Thymus (tissue), 14 donors: ENCODE measurements around the gene HS6ST1. TPM values are rescaled to one million over a fixed set of nuclear protein-coding genes. Genes with fewer than 3 reads are reported as not detected.

Source experiments
- DNase-seq, 9 donors: peaks; one replicate each; pipeline ENCODE4 v3.0.0-alpha.2; 2013; ENCODE audit warnings: low spot score in 9 of 9, low read depth in 6 of 9, missing footprints in 1 of 9
- H3K27ac ChIP-seq, 2 donors: one replicate each; pipeline ENCODE4 v1.5.1; 2013; ENCODE audit warnings: control low read depth in 1 of 2, low read depth in 1 of 2, low read length in 1 of 2, mild to moderate bottlenecking in 1 of 2, moderate library complexity in 1 of 2
- H3K27me3 ChIP-seq, 2 donors: one replicate each; pipeline ENCODE4 v1.5.1; 2013; ENCODE audit warnings: low read length in 1 of 2; ENCODE audit not compliant: control insufficient read depth in 2 of 2, insufficient read depth in 1 of 2
- H3K36me3 ChIP-seq, 2 donors: one replicate each; pipeline ENCODE4 v1.5.1; 2013; ENCODE audit warnings: low read length in 1 of 2, mild to moderate bottlenecking in 1 of 2, moderate library complexity in 1 of 2; ENCODE audit not compliant: control insufficient read depth in 2 of 2, insufficient read depth in 2 of 2
- H3K4me1 ChIP-seq, 2 donors: one replicate each; pipeline ENCODE4 v1.5.1; 2013; ENCODE audit warnings: low read length in 2 of 2; ENCODE audit not compliant: control insufficient read depth in 2 of 2, insufficient read depth in 2 of 2
- H3K4me3 ChIP-seq, 2 donors: one replicate each; pipeline ENCODE4 v1.5.1; 2013; ENCODE audit warnings: low read length in 2 of 2, control low read depth in 1 of 2, mild to moderate bottlenecking in 1 of 2
- H3K9me3 ChIP-seq, 2 donors: one replicate each; pipeline ENCODE4 v1.5.1; 2013; ENCODE audit warnings: low read length in 1 of 2, mild to moderate bottlenecking in 1 of 2; ENCODE audit not compliant: control insufficient read depth in 2 of 2, insufficient read depth in 1 of 2
- whole genome bisulfite sequencing: extraction: QIAGEN DNeasy Blood & Tissue Kit; methylation state at CpG from one replicate; pipeline ENCODE4 v1.1.7; 2013; 5-methylcytosine and 5-hydroxymethylcytosine counted together
- long read RNA-seq, 10 donors: transcript quantifications; one replicate each; lab custom pipeline, GENCODE V29; 2026
- polyA plus RNA-seq: library from polyadenylated mRNA; stranded (reverse); fragments of 200-250 nt; gene quantifications from one replicate; pipeline ENCODE4 v1.2.3, GENCODE V29; 2013
- total RNA-seq: library from RNA; stranded (reverse); fragments of 120-200 nt; gene quantifications from one replicate; pipeline ENCODE4 v1.2.4, GENCODE V29; 2013
- donor health status: healthy.

Gene HS6ST1, protein sequence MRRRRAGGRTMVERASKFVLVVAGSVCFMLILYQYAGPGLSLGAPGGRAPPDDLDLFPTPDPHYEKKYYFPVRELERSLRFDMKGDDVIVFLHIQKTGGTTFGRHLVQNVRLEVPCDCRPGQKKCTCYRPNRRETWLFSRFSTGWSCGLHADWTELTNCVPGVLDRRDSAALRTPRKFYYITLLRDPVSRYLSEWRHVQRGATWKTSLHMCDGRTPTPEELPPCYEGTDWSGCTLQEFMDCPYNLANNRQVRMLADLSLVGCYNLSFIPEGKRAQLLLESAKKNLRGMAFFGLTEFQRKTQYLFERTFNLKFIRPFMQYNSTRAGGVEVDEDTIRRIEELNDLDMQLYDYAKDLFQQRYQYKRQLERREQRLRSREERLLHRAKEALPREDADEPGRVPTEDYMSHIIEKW
- total RNA-seq = 35.2 TPM
- 20.0 TPM for polyA plus RNA-seq
- long read RNA-seq, donor 1, partial matches to known transcripts = 0 of 1 reads
- long read RNA-seq, donor 1, other reads (novel, unspliced or antisense) = 0 of 1 reads
- long read RNA-seq, donor 2, transcript HS6ST1-201 (2 exons, 3,932 nt) = major isoform, 29 of 29 reads
- long read RNA-seq, donor 2, partial matches to known transcripts = 0 of 29 reads
- long read RNA-seq, donor 2, other reads (novel, unspliced or antisense) = 0 of 29 reads
- long read RNA-seq, donor 3, transcript HS6ST1-201 (2 exons, 3,932 nt) = major isoform, 7 of 7 reads
- long read RNA-seq, donor 3, partial matches to known transcripts = 0 of 7 reads
- long read RNA-seq, donor 3, other reads (novel, unspliced or antisense) = 0 of 7 reads
- long read RNA-seq, donor 4, partial matches to known transcripts = 0 of 1 reads
- long read RNA-seq, donor 4, other reads (novel, unspliced or antisense) = 0 of 1 reads
- long read RNA-seq, donor 5, transcript HS6ST1-201 (2 exons, 3,932 nt) = major isoform, 10 of 10 reads
- long read RNA-seq, donor 5, partial matches to known transcripts = 0 of 10 reads
- long read RNA-seq, donor 5, other reads (novel, unspliced or antisense) = 0 of 10 reads
- long read RNA-seq, donor 6, transcript HS6ST1-201 (2 exons, 3,932 nt) = major isoform, 16 of 16 reads
- long read RNA-seq, donor 6, partial matches to known transcripts = 0 of 16 reads
- long read RNA-seq, donor 6, other reads (novel, unspliced or antisense) = 0 of 16 reads
- long read RNA-seq, donor 7, partial matches to known transcripts = 0 of 2 reads
- long read RNA-seq, donor 7, other reads (novel, unspliced or antisense) = 0 of 2 reads
- long read RNA-seq, donor 8, transcript HS6ST1-201 (2 exons, 3,932 nt) = major isoform, 6 of 6 reads
- long read RNA-seq, donor 8, partial matches to known transcripts = 0 of 6 reads
- long read RNA-seq, donor 8, other reads (novel, unspliced or antisense) = 0 of 6 reads
- long read RNA-seq, donor 9, transcript HS6ST1-201 (2 exons, 3,932 nt) = major isoform, 5 of 14 reads
- long read RNA-seq, donor 9, partial matches to known transcripts = 9 of 14 reads
- long read RNA-seq, donor 9, other reads (novel, unspliced or antisense) = 0 of 14 reads
- long read RNA-seq, donor 10, partial matches to known transcripts = 0 of 2 reads
- long read RNA-seq, donor 10, other reads (novel, unspliced or antisense) = 0 of 2 reads

DNA sequence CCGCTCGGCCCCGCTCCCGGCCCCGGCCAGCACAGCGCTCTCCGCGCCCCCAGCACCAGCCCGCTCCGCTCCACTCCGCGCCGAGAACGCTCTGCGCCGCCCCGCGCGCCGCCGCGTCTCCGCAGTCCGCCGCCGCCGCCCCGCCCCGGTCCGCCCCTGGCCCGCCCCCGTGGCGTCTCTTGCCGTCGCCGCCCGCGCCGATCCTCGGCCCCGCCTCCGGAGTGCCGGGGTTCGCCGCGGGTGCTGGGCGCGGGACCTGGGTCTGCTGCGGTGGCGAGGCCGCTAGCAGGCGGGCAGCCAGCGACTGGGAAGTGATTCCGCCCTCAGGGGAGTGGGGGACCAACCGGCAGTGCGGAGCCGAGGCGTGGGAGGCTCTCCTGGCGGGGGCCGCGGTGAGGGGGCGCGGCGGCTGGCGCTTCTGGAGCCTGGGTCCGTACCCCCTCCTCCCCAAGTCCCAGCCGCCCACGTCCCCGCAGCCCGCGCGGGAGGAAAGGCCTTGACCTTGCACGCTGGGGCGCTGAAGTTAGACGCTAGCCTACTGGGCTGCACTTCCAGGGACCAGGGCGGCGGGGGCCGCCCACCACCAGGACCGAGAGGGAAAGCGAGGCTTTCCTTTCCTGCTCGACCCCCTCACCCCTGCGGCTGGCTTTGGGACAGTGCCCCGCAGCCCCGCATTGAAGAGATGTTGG is at the start of gene HS6ST1:
HS6ST1 (minus strand) TSS at position 93 of the 689 bp plus-strand sequence. CDS start 305 bp downstream, outside the sequence.
- Histone ChIP-seq H3K4me1 (peaks cover 42 to 75% of the 10 kb centered on the region in 2 donors), H3K27ac (no peak within 1 kb of the TSS), H3K4me3 (peak within 1 kb of the TSS; percentile 58 to 88), H3K9me3 (peaks cover 0 to 4% of the 10 kb centered on the region in 2 donors), H3K27me3 (peaks cover 0 to 5% of the 10 kb centered on the region in 2 donors), H3K36me3 (peaks cover 0 to 18% of the 10 kb centered on the region in 2 donors)
- WGBS = 3% methylated on average over 84 of the region's 84 CpGs
- DNase-seq = peak in 8 of 9 donors; percentile 61 to 93 (median 82)

DNA sequence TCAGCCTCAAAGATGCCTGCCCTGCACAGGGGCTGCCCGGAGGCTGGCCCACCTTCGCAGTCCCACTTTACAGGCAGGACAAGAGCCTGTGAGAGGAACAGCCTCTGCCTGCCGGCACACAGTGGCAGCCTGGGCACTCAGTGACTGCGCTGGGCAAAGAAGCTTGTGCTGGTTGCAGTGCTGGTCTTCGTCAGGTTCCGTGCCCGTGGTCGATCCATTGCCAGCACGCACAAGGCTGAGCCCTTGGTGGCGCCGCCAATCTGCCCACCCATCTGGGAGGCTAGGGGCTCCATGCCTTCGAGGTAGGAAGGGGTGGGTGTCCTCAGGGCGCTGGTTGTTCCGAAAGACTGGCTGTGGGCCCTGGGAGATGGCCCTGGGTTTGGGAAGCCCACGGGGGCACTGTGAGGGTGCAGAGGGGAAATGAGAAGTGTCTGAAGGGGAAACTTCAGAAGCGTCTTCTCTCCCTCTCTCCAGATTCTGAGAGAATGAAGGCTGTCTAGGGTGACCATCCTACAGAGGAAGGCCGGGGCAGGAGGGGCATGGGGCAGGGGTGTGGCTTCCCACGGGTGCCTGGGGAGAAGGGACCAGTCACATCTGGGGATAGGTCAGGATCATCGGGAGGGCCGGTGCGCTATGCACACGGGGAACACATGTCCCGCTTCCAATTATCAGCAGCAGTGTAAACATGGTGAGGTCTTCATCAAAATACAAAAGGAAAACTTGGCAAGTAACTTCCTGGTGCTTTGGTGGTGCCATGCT is 49.1 kb upstream of the HS6ST1 start:
- no peak for DNase-seq
- Histone ChIP-seq H3K9me3 (no peaks in the 10 kb centered on the region), H3K4me3 (no peak overlapping the region), H3K36me3 (no peaks in the 10 kb centered on the region), H3K27ac (no peak overlapping the region), H3K27me3 (peaks cover 0 to 8% of the 10 kb centered on the region in 2 donors), H3K4me1 (peaks cover 25 to 69% of the 10 kb centered on the region in 2 donors)
- 95% methylated on average over 23 of the region's 23 CpGs for WGBS

DNA sequence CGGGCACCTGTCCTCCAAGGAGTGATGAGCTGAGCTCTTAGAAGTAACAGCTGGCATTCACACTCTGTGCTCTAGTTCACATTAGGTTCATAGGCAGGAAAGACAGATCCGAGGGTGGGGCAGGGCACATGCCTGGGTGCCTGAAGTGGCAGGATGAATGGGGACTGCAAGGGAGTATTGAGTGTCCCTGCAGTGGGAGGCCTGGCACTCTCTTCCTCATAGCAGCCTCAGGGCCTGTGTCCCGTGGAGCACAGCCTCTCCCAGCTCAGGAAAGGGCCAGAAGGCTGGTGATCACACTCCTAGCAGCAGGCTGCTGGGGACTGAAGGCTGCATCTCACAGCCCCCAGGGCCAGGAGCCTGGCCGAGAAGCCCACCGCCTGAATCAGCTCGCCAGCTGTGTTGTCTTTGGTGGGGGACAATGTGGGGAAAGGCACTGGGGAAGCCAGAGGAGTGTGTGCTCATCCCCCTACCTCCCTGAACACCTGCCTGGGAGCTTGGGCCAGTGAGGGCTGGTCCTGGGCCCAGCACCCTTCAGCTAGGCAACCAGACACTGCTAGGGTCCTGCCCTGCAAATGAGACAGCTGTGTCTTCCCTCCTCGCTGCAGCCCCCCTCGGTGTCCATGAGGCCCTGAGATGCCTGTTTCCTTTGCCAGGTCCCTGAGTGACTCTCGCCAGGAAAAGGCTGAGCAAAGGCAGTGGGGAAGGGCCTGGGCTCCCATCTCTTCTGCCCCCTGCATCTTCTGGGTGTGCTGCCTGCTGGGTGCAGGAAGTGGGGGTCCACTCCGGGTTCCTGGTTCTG is 48.2 kb upstream of the HS6ST1 start:
- peaks cover 0 to 6% of the 10 kb centered on the region in 2 donors for H3K27me3 ChIP-seq
- no peaks in the 10 kb centered on the region for H3K36me3 ChIP-seq
- H3K9me3 ChIP-seq = no peaks in the 10 kb centered on the region
- DNase-seq = no peak
- H3K4me3 ChIP-seq = no peak overlapping the region
- H3K4me1 ChIP-seq = peaks cover 17 to 61% of the 10 kb centered on the region in 2 donors
- peak overlapping the region in 1 of 2 donors; percentile 25 for H3K27ac ChIP-seq
- WGBS = 83% methylated on average over 10 of the region's 10 CpGs

DNA sequence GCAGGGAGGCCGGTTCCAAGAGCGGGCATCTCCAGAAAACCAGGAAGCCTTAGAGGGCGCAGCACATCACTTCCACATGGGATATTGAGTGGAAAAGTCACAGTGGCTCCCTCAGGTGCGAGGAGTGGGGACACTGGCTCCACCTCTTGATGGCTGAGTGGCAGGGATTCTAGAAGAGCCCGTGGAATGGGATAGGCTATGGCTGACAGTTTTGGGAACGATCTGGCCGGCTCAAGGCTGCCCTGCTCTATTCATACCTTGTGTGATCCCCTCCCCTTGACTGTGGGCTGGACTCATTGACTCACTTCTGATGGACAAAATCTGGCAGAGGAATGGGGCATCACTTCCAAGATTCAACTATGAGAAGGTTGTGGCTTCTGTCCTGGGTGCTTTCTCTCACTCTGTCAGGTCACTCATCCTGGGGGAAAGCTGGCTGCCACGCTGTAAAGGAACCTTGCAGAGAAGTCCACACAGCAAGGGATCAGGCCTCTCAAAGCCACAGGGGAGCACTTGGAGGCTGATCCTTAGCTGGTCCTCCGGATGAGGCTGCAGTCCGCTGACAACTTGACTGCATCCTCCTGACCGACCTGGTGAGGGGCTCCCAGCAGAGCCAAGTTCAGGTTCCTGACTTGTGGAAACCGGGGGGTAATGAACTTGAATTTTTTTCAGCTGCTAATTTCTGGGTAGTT is 46.7 kb upstream of the HS6ST1 start:
- no peaks in the 10 kb centered on the region for H3K9me3 ChIP-seq
- peaks cover 11 to 46% of the 10 kb centered on the region in 2 donors for H3K4me1 ChIP-seq
- H3K36me3 ChIP-seq = no peaks in the 10 kb centered on the region
- H3K27ac ChIP-seq = no peak overlapping the region
- H3K27me3 ChIP-seq = peaks cover 0 to 2% of the 10 kb centered on the region in 2 donors
- no peak for DNase-seq
- 98% methylated on average over 12 of the region's 12 CpGs for WGBS
- H3K4me3 ChIP-seq = no peak overlapping the region

DNA sequence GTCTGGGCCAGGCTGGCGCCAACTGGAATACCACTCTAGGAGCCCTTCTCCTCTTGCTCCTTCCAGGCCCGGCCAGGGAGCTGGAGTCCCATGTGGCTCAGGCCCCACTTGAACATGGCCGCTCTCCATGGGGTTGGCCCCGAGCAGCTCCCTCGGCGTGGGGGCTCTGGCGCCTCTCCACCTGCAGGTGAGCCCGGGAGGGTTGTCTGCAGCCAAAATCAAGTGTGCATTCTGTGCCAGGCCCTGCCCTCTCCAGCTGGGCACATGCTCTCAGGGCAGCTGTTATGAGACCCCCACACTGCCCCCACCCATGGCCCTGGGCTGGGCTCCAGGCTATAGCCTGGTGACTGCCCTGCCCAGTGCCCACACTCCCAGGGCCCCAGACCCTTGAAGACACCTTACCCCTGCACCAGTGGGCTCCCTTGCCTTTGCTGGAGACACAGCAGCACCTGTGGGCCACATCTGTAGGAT is 45.8 kb upstream of the HS6ST1 start:
- H3K4me3 ChIP-seq = no peak overlapping the region
- H3K9me3 ChIP-seq = no peaks in the 10 kb centered on the region
- peaks cover 0 to 2% of the 10 kb centered on the region in 2 donors for H3K27me3 ChIP-seq
- WGBS = 95% methylated on average over 8 of the region's 8 CpGs
- no peaks in the 10 kb centered on the region for H3K36me3 ChIP-seq
- H3K4me1 ChIP-seq = peaks cover 11 to 41% of the 10 kb centered on the region in 2 donors
- H3K27ac ChIP-seq = no peak overlapping the region
- no peak for DNase-seq

DNA sequence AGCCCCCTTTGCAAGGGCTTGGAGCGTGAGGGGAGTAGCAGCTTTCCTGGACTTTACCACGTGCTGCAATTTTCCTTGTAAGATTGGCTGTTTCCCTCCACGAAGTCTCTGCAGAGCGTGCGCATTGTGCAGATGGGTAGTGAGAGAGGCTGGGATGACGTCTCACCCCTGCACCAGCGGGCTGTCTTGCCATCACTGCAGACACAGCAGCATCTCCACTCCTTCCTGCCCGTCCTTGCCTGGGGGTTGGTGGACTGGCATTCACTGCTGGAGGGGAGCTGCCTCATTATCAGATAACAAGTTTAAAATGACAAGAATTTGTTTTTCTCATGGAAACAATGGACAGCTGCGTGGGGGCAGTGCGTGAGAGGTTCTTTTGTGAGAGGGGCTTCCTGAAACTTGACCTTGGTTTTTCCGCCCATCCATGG is 45.3 kb upstream of the HS6ST1 start:
- no peak for DNase-seq
- no peak overlapping the region for H3K4me3 ChIP-seq
- no peaks in the 10 kb centered on the region for H3K9me3 ChIP-seq
- peaks cover 0 to 2% of the 10 kb centered on the region in 2 donors for H3K27me3 ChIP-seq
- H3K4me1 ChIP-seq = peaks cover 11 to 37% of the 10 kb centered on the region in 2 donors
- WGBS = 96% methylated on average over 11 of the region's 11 CpGs
- no peak overlapping the region for H3K27ac ChIP-seq
- no peaks in the 10 kb centered on the region for H3K36me3 ChIP-seq

DNA sequence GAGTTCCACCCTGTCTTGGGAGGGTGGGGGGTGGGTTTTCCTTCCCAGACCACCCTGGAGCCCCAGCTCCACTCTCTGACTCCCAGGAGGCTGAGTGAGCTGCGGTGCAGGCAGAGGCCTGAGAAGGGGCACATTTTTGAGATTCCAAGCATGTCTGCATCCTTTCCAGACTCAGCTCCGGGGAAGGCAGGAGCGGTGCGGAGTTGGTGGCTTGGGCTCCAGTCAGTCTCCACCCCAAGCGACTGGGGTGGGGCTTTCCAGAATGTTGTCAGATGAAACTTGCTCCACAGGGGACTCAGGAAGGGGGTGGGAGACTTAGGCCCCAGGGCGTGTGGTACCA is 44.2 kb upstream of the HS6ST1 start:
- Histone ChIP-seq H3K4me1 (peaks cover 11 to 29% of the 10 kb centered on the region in 2 donors), H3K9me3 (no peaks in the 10 kb centered on the region), H3K4me3 (no peak overlapping the region), H3K36me3 (no peaks in the 10 kb centered on the region), H3K27ac (peak overlapping the region in 1 of 2 donors; percentile 33), H3K27me3 (peaks cover 0 to 2% of the 10 kb centered on the region in 2 donors)
- WGBS = 86% methylated on average over 6 of the region's 6 CpGs
- DNase-seq = no peak
